NT2/D1 (cell line): ENCODE measurements around the gene TLN1.

ENCODE experiments used
- SUZ12 ChIP-seq: IDR thresholded peaks from 2 replicates; pipeline ENCODE4 v1.6.1; 2011; ENCODE audit not compliant: insufficient read length, insufficient read depth; ENCODE audit errors: extremely low read depth
- YY1 ChIP-seq: IDR thresholded peaks from 2 replicates; pipeline ENCODE4 v1.6.1; 2011; ENCODE audit not compliant: insufficient read length, insufficient read depth
- ZNF274 ChIP-seq: IDR thresholded peaks from 2 replicates; pipeline ENCODE4 v1.6.1; 2011; ENCODE audit warnings: mild to moderate bottlenecking, low read depth, low read length

- no peak for TF ChIP-seq YY1
- TF ChIP-seq ZNF274 = no peak
- TF ChIP-seq SUZ12 = no peak
Observed at GRCh38 chr9:35781066-35781465, 49.1 kb upstream of the TLN1 start.
